ENCODE measurements around the gene PIP4K2C.
"Not testable (repeated sequence)": the region's sequence is repeated elsewhere in the genome, so short reads cannot be mapped to it uniquely, and the experiment has no call there.

PIP4K2C gene

GRCh38 chr12:57588951-57589610 lies 1.9 kb upstream of the PIP4K2C start:
- not testable (repeated sequence) for H3K36me3 Mint-ChIP-seq; H3K4me3 Mint-ChIP-seq; H3K27me3 Mint-ChIP-seq; H3K27ac Mint-ChIP-seq; H3K9me3 Mint-ChIP-seq (ENCODE audit: low read depth)
- H3K4me1 Mint-ChIP-seq (ENCODE audit: low read depth), result peaks cover 27% of the 10 kb centered on the region

GRCh38 chr12:57590479-57590863 lies 521 bp upstream of the PIP4K2C start:
- no peaks in the 10 kb centered on the region for H3K9me3 Mint-ChIP-seq (ENCODE audit: low read depth)
- peaks cover 27% of the 10 kb centered on the region for H3K4me1 Mint-ChIP-seq (ENCODE audit: low read depth)
- peak overlapping the region; percentile 82 for H3K27ac Mint-ChIP-seq

GRCh38 chr12:57591782-57592325 lies 862 bp downstream of the PIP4K2C start:
- Mint-ChIP-seq H3K27me3 (no peaks in the 10 kb centered on the region), H3K9me3 (ENCODE audit: low read depth) (no peaks in the 10 kb centered on the region), H3K4me3 (peak overlapping the region; percentile 86)

More at GRCh38 chr12:57590479-57590863, 521 bp upstream of the PIP4K2C start:
- H3K36me3 Mint-ChIP-seq, result no peaks in the 10 kb centered on the region
- H3K27me3 Mint-ChIP-seq, result no peaks in the 10 kb centered on the region
- peak overlapping the region; percentile 86 for H3K4me3 Mint-ChIP-seq

GRCh38 chr12:57592551-57593165 lies 1.7 kb downstream of the PIP4K2C start:
- no peaks in the 10 kb centered on the region for H3K36me3 Mint-ChIP-seq
- H3K4me3 Mint-ChIP-seq, result peak overlapping the region; percentile 86
- H3K27ac Mint-ChIP-seq, result peak overlapping the region; percentile 77
- peaks cover 27% of the 10 kb centered on the region for H3K4me1 Mint-ChIP-seq (ENCODE audit: low read depth)
- no peaks in the 10 kb centered on the region for H3K27me3 Mint-ChIP-seq
- no peaks in the 10 kb centered on the region for H3K9me3 Mint-ChIP-seq (ENCODE audit: low read depth)

More at GRCh38 chr12:57591782-57592325, 862 bp downstream of the PIP4K2C start:
- H3K36me3 Mint-ChIP-seq, result no peaks in the 10 kb centered on the region
- peak overlapping the region; percentile 77 for H3K27ac Mint-ChIP-seq
- peaks cover 27% of the 10 kb centered on the region for H3K4me1 Mint-ChIP-seq (ENCODE audit: low read depth)

- no peaks in the 10 kb centered on the region for H3K36me3 Mint-ChIP-seq
- no peak overlapping the region for H3K27ac Mint-ChIP-seq
- peak overlapping the region; percentile 86 for H3K4me3 Mint-ChIP-seq
- no peaks in the 10 kb centered on the region for H3K9me3 Mint-ChIP-seq (ENCODE audit: low read depth)
- H3K4me1 Mint-ChIP-seq (ENCODE audit: low read depth), result peaks cover 27% of the 10 kb centered on the region
- H3K27me3 Mint-ChIP-seq, result no peaks in the 10 kb centered on the region
Measured at GRCh38 chr12:57593187-57593586, 2.2 kb downstream of the PIP4K2C start.

- H3K4me1 Mint-ChIP-seq (ENCODE audit: low read depth), result peaks cover 22% of the 10 kb centered on the region
- no peaks in the 10 kb centered on the region for H3K27me3 Mint-ChIP-seq
- no peak overlapping the region for H3K27ac Mint-ChIP-seq
- peaks cover 7% of the 10 kb centered on the region for H3K36me3 Mint-ChIP-seq
- H3K4me3 Mint-ChIP-seq, result no peak overlapping the region
- no peaks in the 10 kb centered on the region for H3K9me3 Mint-ChIP-seq (ENCODE audit: low read depth)
Measured at GRCh38 chr12:57600395-57600794, 9.4 kb downstream of the PIP4K2C start.

- Mint-ChIP-seq H3K9me3 (ENCODE audit: low read depth) (no peaks in the 10 kb centered on the region), H3K27me3 (no peaks in the 10 kb centered on the region), H3K4me3 (no peak overlapping the region), H3K36me3 (peaks cover 7% of the 10 kb centered on the region), H3K27ac (no peak overlapping the region), H3K4me1 (ENCODE audit: low read depth) (peaks cover 28% of the 10 kb centered on the region)
Measured at GRCh38 chr12:57602544-57602943, 11.6 kb downstream of the PIP4K2C start.

- H3K36me3 Mint-ChIP-seq, result peaks cover 7% of the 10 kb centered on the region
- H3K4me3 Mint-ChIP-seq, result peak overlapping the region; percentile 86
- H3K9me3 Mint-ChIP-seq (ENCODE audit: low read depth), result no peaks in the 10 kb centered on the region
- peak overlapping the region; percentile 75 for H3K27ac Mint-ChIP-seq
- H3K27me3 Mint-ChIP-seq, result no peaks in the 10 kb centered on the region
- peaks cover 28% of the 10 kb centered on the region for H3K4me1 Mint-ChIP-seq (ENCODE audit: low read depth)
Measured at GRCh38 chr12:57603324-57603723, 12.3 kb downstream of the PIP4K2C start.

GRCh38 chr12:57603815-57604453 lies 12.9 kb downstream of the PIP4K2C start:
- Mint-ChIP-seq H3K4me1 (ENCODE audit: low read depth) (peaks cover 28% of the 10 kb centered on the region), H3K27me3 (no peaks in the 10 kb centered on the region), H3K9me3 (ENCODE audit: low read depth) (no peaks in the 10 kb centered on the region), H3K4me3 (peak overlapping the region; percentile 86), H3K27ac (peak overlapping the region; percentile 75), H3K36me3 (peaks cover 7% of the 10 kb centered on the region)

GRCh38 chr12:57604454-57604991 lies 13.5 kb downstream of the PIP4K2C start, which contains the start of gene DTX3:
Gene DTX3 (plus strand): TSS chr12:57604824. CDS start chr12:57606518, 1,694 bp downstream.
- Mint-ChIP-seq H3K27ac (peak within 1 kb of the TSS; percentile 86), H3K4me1 (ENCODE audit: low read depth) (peaks cover 28% of the 10 kb centered on the region), H3K9me3 (ENCODE audit: low read depth) (no peaks in the 10 kb centered on the region), H3K27me3 (no peaks in the 10 kb centered on the region), H3K4me3 (peak within 1 kb of the TSS; percentile 86), H3K36me3 (peaks cover 7% of the 10 kb centered on the region)

- H3K4me3 Mint-ChIP-seq, result peak overlapping the region; percentile 86
- peaks cover 29% of the 10 kb centered on the region for H3K4me1 Mint-ChIP-seq (ENCODE audit: low read depth)
- H3K9me3 Mint-ChIP-seq (ENCODE audit: low read depth), result no peaks in the 10 kb centered on the region
- H3K36me3 Mint-ChIP-seq, result peaks cover 7% of the 10 kb centered on the region
- H3K27ac Mint-ChIP-seq, result peak overlapping the region; percentile 86
- H3K27me3 Mint-ChIP-seq, result no peaks in the 10 kb centered on the region
Measured at GRCh38 chr12:57604992-57605810, 14.2 kb downstream of the PIP4K2C start.

- peak overlapping the region; percentile 86 for H3K27ac Mint-ChIP-seq
- peaks cover 7% of the 10 kb centered on the region for H3K36me3 Mint-ChIP-seq
- H3K4me1 Mint-ChIP-seq (ENCODE audit: low read depth), result peaks cover 35% of the 10 kb centered on the region
- H3K4me3 Mint-ChIP-seq, result peak overlapping the region; percentile 86
- H3K27me3 Mint-ChIP-seq, result no peaks in the 10 kb centered on the region
- no peaks in the 10 kb centered on the region for H3K9me3 Mint-ChIP-seq (ENCODE audit: low read depth)
Measured at GRCh38 chr12:57605811-57606311, 14.9 kb downstream of the PIP4K2C start.

GRCh38 chr12:57606399-57606798 lies 15.4 kb downstream of the PIP4K2C start:
- H3K4me3 Mint-ChIP-seq, result peak overlapping the region; percentile 33
- no peaks in the 10 kb centered on the region for H3K27me3 Mint-ChIP-seq
- H3K4me1 Mint-ChIP-seq (ENCODE audit: low read depth), result peaks cover 36% of the 10 kb centered on the region
- H3K36me3 Mint-ChIP-seq, result peaks cover 7% of the 10 kb centered on the region
- H3K9me3 Mint-ChIP-seq (ENCODE audit: low read depth), result no peaks in the 10 kb centered on the region
- no peak overlapping the region for H3K27ac Mint-ChIP-seq

GRCh38 chr12:57606821-57607220 lies 15.8 kb downstream of the PIP4K2C start:
- Mint-ChIP-seq H3K9me3 (ENCODE audit: low read depth) (no peaks in the 10 kb centered on the region), H3K4me1 (ENCODE audit: low read depth) (peaks cover 37% of the 10 kb centered on the region), H3K4me3 (peak overlapping the region; percentile 33), H3K27ac (no peak overlapping the region), H3K36me3 (peaks cover 7% of the 10 kb centered on the region), H3K27me3 (no peaks in the 10 kb centered on the region)
